Osteoblast (primary cell): ENCODE results near the gene KIDINS220. TPM values are rescaled to one million over a fixed set of nuclear protein-coding genes. Genes with fewer than 3 reads are reported as not detected.

Source experiments
- DNase-seq: peaks from one replicate; pipeline ENCODE4 v3.0.0; 2011; ENCODE audit warnings: low spot score, mixed read lengths; ENCODE audit not compliant: insufficient read length; ENCODE audit errors: missing footprints
- H2AFZ ChIP-seq: 2 replicates; pipeline ENCODE4 v1.6.0; 2011; ENCODE audit warnings: mild to moderate bottlenecking, low read length
- H3K27ac ChIP-seq: 2 replicates; pipeline ENCODE4 v1.5.1; 2011; ENCODE audit warnings: mild to moderate bottlenecking, low read depth, low read length, moderate library complexity
- H3K27me3 ChIP-seq: 2 replicates; pipeline ENCODE4 v1.6.0; 2012; ENCODE audit warnings: mild to moderate bottlenecking, control low read depth, inconsistent platforms, low read length, moderate library complexity; ENCODE audit not compliant: insufficient read depth
- H3K36me3 ChIP-seq: 2 replicates; pipeline ENCODE4 v1.5.1; 2011; ENCODE audit warnings: mild to moderate bottlenecking, low read length, control low read depth, moderate library complexity; ENCODE audit not compliant: insufficient read depth
- H3K4me1 ChIP-seq: 2 replicates; pipeline ENCODE4 v1.5.1; 2011; ENCODE audit warnings: mild to moderate bottlenecking, low read length, control low read depth, moderate library complexity; ENCODE audit not compliant: insufficient read depth
- H3K4me2 ChIP-seq: 2 replicates; pipeline ENCODE4 v1.6.0; 2011; ENCODE audit warnings: mild to moderate bottlenecking, low read length; ENCODE audit not compliant: insufficient read depth
- H3K4me3 ChIP-seq: fragments of 200-600 bp; sonication (generic); 3 replicates; pipeline ENCODE4 v1.5.1; 2012; ENCODE audit warnings: mild to moderate bottlenecking, low read length, inconsistent platforms; ENCODE audit not compliant: insufficient read depth
- H3K79me2 ChIP-seq: 2 replicates; pipeline ENCODE4 v1.6.0; 2012; ENCODE audit warnings: mild to moderate bottlenecking, low read length, control low read depth, inconsistent platforms; ENCODE audit not compliant: insufficient read depth
- H3K9me3 ChIP-seq: 2 replicates; pipeline ENCODE4 v1.5.1; 2011; ENCODE audit warnings: low read depth, low read length, control low read depth
- H4K20me1 ChIP-seq: 2 replicates; pipeline ENCODE4 v1.6.0; 2012; ENCODE audit warnings: mild to moderate bottlenecking, low read length, control low read depth; ENCODE audit not compliant: insufficient read depth
- total RNA-seq: library from RNA; depleted of rRNA; stranded (reverse); fragments of >200 nt; gene quantifications from 2 replicates; pipeline ENCODE4 v1.2.3, GENCODE V29; 2012
- TF ChIP-seq, protein P1 (sequence below): IDR thresholded peaks from 2 replicates; pipeline ENCODE4 v1.5.1; 2011; ENCODE audit warnings: mild to moderate bottlenecking, low read depth, low read length, moderate library complexity; ENCODE audit errors: extremely low read depth

KIDINS220 gene
- total RNA-seq, 1 donor, result 134 TPM

DNA sequence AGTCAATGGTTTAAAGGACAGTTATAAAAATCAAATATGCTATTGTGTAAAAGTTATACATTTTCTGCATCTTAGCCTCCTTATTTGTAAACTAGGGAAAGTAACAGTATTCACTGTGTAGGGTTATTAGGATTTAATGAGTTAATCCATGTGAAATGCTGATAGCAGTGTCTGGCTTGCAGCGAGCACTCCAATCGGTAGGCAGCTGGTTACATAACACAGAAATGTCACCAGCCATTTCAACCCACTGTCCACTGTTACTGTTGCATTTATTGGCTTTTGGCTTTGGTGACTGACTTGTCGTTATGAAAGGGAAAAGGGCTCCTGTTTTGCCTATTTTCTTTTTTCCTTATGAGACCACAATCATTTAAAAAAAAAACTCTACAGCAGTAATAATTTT, 116.7 kb downstream of the KIDINS220 start:
- Histone ChIP-seq H3K4me3 (no peak overlapping the region), H2AFZ (no peak overlapping the region), H4K20me1 (no peaks in the 10 kb centered on the region), H3K36me3 (no peaks in the 10 kb centered on the region), H3K4me2 (no peak overlapping the region), H3K9me3 (no peaks in the 10 kb centered on the region), H3K27ac (no peak overlapping the region), H3K27me3 (no peaks in the 10 kb centered on the region), H3K79me2 (no peaks in the 10 kb centered on the region), H3K4me1 (no peaks in the 10 kb centered on the region)
- TF ChIP-seq, protein P1, sequence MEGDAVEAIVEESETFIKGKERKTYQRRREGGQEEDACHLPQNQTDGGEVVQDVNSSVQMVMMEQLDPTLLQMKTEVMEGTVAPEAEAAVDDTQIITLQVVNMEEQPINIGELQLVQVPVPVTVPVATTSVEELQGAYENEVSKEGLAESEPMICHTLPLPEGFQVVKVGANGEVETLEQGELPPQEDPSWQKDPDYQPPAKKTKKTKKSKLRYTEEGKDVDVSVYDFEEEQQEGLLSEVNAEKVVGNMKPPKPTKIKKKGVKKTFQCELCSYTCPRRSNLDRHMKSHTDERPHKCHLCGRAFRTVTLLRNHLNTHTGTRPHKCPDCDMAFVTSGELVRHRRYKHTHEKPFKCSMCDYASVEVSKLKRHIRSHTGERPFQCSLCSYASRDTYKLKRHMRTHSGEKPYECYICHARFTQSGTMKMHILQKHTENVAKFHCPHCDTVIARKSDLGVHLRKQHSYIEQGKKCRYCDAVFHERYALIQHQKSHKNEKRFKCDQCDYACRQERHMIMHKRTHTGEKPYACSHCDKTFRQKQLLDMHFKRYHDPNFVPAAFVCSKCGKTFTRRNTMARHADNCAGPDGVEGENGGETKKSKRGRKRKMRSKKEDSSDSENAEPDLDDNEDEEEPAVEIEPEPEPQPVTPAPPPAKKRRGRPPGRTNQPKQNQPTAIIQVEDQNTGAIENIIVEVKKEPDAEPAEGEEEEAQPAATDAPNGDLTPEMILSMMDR, result no peak
- DNase-seq, result peak; percentile 41

DNA sequence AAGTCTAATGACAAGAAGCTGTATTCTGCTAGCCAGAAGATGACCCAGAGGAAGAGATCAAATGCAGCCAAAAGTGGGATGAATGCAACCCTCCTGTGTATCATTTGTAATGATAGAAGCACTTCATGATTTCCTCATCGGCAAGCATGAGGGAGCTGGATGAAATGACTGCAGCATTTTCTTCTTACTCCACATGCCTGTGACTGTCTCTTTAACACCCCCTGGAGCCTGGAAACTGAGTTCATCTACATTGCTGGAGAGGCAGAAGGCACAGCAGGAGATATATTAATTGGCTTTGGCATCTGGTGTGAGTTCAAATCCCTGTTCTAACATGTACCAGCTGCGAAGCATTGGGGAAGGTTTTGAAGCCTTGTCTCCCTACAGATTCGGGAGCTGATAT, 117.9 kb downstream of the KIDINS220 start:
- H3K4me2 ChIP-seq, result no peak overlapping the region
- no peak overlapping the region for H2AFZ ChIP-seq
- no peaks in the 10 kb centered on the region for H4K20me1 ChIP-seq
- H3K36me3 ChIP-seq, result no peaks in the 10 kb centered on the region
- H3K27ac ChIP-seq, result no peak overlapping the region
- no peaks in the 10 kb centered on the region for H3K27me3 ChIP-seq
- H3K4me3 ChIP-seq, result no peak overlapping the region
- TF ChIP-seq, protein P1, result no peak
- DNase-seq, result peak; percentile 45
- H3K9me3 ChIP-seq, result no peaks in the 10 kb centered on the region
- H3K79me2 ChIP-seq, result no peaks in the 10 kb centered on the region
- H3K4me1 ChIP-seq, result no peaks in the 10 kb centered on the region

DNA sequence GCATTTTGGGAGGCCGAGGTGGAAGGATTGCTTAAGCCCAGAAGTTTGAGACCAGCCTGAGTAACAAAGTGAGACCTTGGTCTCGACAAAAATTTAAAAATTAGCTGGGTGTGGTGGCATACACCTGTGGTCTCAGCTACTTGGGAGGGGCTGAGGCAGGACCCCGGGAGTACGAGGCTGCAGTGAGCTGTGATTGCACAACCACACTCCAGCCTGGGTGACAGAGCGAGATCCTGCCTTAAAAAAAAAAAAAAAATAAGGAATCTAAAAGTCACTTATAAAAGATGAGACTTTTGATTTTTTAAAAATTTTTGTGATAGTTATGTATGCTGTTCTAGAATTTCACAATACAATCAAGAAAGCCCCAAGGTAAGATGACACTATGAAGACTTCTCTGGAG, 122.4 kb downstream of the KIDINS220 start:
- Histone ChIP-seq H3K79me2 (no peaks in the 10 kb centered on the region), H3K27ac (no peak overlapping the region), H3K27me3 (no peaks in the 10 kb centered on the region), H3K4me1 (no peaks in the 10 kb centered on the region), H3K4me2 (no peak overlapping the region), H4K20me1 (no peaks in the 10 kb centered on the region), H3K9me3 (no peaks in the 10 kb centered on the region), H3K36me3 (no peaks in the 10 kb centered on the region), H2AFZ (no peak overlapping the region), H3K4me3 (no peak overlapping the region)
- TF ChIP-seq, protein P1, result no peak
- no peak for DNase-seq

DNA sequence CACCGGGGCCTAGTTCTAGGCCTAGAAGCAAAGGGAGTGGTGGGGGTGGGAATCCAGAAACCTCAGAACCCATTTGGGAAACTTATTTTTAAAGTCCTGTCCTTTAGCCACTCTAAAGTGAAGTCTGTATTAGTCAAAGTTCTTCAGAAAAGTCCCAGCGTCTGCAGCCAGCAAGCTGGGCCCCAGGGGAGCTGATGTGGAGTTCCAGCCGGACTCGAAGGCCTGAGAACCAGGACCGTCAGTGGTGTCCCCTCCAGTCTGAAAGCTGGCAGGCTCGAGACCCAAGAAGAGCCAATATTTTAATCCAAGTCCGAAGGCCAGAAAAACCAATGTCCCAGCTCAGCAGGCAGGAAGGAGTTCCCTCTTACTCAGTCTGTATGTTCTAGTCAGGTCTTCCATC, 123.1 kb downstream of the KIDINS220 start:
- H3K4me2 ChIP-seq, result no peak overlapping the region
- no peaks in the 10 kb centered on the region for H3K79me2 ChIP-seq
- no peaks in the 10 kb centered on the region for H3K9me3 ChIP-seq
- no peak overlapping the region for H3K4me3 ChIP-seq
- no peaks in the 10 kb centered on the region for H3K36me3 ChIP-seq
- no peak overlapping the region for H3K27ac ChIP-seq
- no peaks in the 10 kb centered on the region for H3K4me1 ChIP-seq
- no peaks in the 10 kb centered on the region for H3K27me3 ChIP-seq
- TF ChIP-seq, protein P1, result no peak
- H4K20me1 ChIP-seq, result no peaks in the 10 kb centered on the region
- no peak overlapping the region for H2AFZ ChIP-seq
- no peak for DNase-seq
